Left ventricle myocardium inferior (tissue), 1 donor: Measurements from ENCODE around the gene PARD3. TPM values are rescaled to one million over a fixed set of nuclear protein-coding genes. Genes with fewer than 3 reads are reported as not detected.

Experiments
- DNase-seq: peaks from one replicate; pipeline ENCODE4 v3.0.0-alpha.2; 2020
- H3K27ac ChIP-seq: fragments of 200-600 bp; replicated peaks from 2 replicates; pipeline ENCODE4 v1.8.0; 2021
- H3K27me3 ChIP-seq: fragments of 200-600 bp; 2 replicates; pipeline ENCODE4 v1.8.0; 2021; ENCODE audit warnings: low read depth
- H3K36me3 ChIP-seq: fragments of 200-600 bp; 2 replicates; pipeline ENCODE4 v1.8.0; 2021
- H3K4me1 ChIP-seq: fragments of 200-600 bp; 2 replicates; pipeline ENCODE4 v1.8.0; 2021
- H3K4me3 ChIP-seq: fragments of 200-600 bp; 2 replicates; pipeline ENCODE4 v1.8.0; 2021; ENCODE audit warnings: mild to moderate bottlenecking, moderate library complexity
- H3K9me3 ChIP-seq: fragments of 200-600 bp; replicated peaks from 2 replicates; pipeline ENCODE4 v1.8.0; 2021
- CTCF ChIP-seq: fragments of 200-600 bp; IDR thresholded peaks from 2 replicates; pipeline ENCODE4 v1.8.0; 2021; ENCODE audit warnings: antibody characterized with exemption, mild to moderate bottlenecking, borderline replicate concordance
- intact Hi-C: fragments of 100-400 bp; cut with micrococcal nuclease; formaldehyde crosslinking; loops from one replicate; pipeline ENCODE4 v1.11.0; 2022
- total RNA-seq: library from RNA; stranded (reverse); fragmentation: NEBNext Ultra II Directional; extraction: Animal tissue kit (Norgen Biotek cat#: 25700); gene quantifications from one replicate; pipeline ENCODE4 v1.2.1, GENCODE V29; 2021
- donor health status: DM: no; HTN: yes; CAD: no; lungs with severe emphysema.

PARD3 gene
- total RNA-seq, 1 donor from 2014 or later: 29.6 TPM

GRCh38 chr10:34549001-34549400 is 266.1 kb downstream of the PARD3 start:
- Histone ChIP-seq H3K9me3 (no peaks in the 10 kb centered on the region), H3K4me1 (peaks cover 24% of the 10 kb centered on the region), H3K4me3 (no peak overlapping the region), H3K27me3 (no peaks in the 10 kb centered on the region), H3K27ac (no peak overlapping the region), H3K36me3 (no peaks in the 10 kb centered on the region)
- intact Hi-C loops: no loop called here
- no peak for DNase-seq
- TF ChIP-seq CTCF: no peak

- no peak overlapping the region for H3K4me3 ChIP-seq
- peaks cover 24% of the 10 kb centered on the region for H3K4me1 ChIP-seq
- intact Hi-C loops: no loop called here
These were observed 266.6 kb downstream of the PARD3 start for GRCh38 chr10:34548466-34548865.

GRCh38 chr10:34547695-34548094 is 267.4 kb downstream of the PARD3 start:
- Histone ChIP-seq H3K27me3 (no peaks in the 10 kb centered on the region), H3K4me1 (peaks cover 24% of the 10 kb centered on the region), H3K9me3 (no peaks in the 10 kb centered on the region), H3K4me3 (no peak overlapping the region), H3K27ac (no peak overlapping the region), H3K36me3 (no peaks in the 10 kb centered on the region)
- intact Hi-C loops: no loop called here
- no peak for TF ChIP-seq CTCF
- no peak for DNase-seq

More at GRCh38 chr10:34548466-34548865, 266.6 kb downstream of the PARD3 start:
- no peak for TF ChIP-seq CTCF
- H3K27me3 ChIP-seq: no peaks in the 10 kb centered on the region
- no peaks in the 10 kb centered on the region for H3K36me3 ChIP-seq
- H3K27ac ChIP-seq: no peak overlapping the region
- no peak for DNase-seq
- no peaks in the 10 kb centered on the region for H3K9me3 ChIP-seq

GRCh38 chr10:34547291-34547690 is 267.8 kb downstream of the PARD3 start:
- DNase-seq: no peak
- H3K4me3 ChIP-seq: no peak overlapping the region
- intact Hi-C loops: no loop called here

GRCh38 chr10:34544400-34544799 is 270.7 kb downstream of the PARD3 start:
- H3K4me1 ChIP-seq: peaks cover 23% of the 10 kb centered on the region
- no peaks in the 10 kb centered on the region for H3K27me3 ChIP-seq
- H3K9me3 ChIP-seq: no peaks in the 10 kb centered on the region
- no peak overlapping the region for H3K27ac ChIP-seq
- DNase-seq: no peak
- no peak for TF ChIP-seq CTCF
- H3K36me3 ChIP-seq: no peaks in the 10 kb centered on the region
- H3K4me3 ChIP-seq: no peak overlapping the region
- intact Hi-C loops: no loop called here

More at GRCh38 chr10:34547291-34547690, 267.8 kb downstream of the PARD3 start:
- Histone ChIP-seq H3K36me3 (no peaks in the 10 kb centered on the region), H3K4me1 (peaks cover 24% of the 10 kb centered on the region), H3K9me3 (no peaks in the 10 kb centered on the region), H3K27me3 (no peaks in the 10 kb centered on the region), H3K27ac (no peak overlapping the region)
- no peak for TF ChIP-seq CTCF

GRCh38 chr10:34543716-34544115 is 271.4 kb downstream of the PARD3 start:
- TF ChIP-seq CTCF: no peak
- Histone ChIP-seq H3K4me1 (peaks cover 28% of the 10 kb centered on the region), H3K4me3 (no peak overlapping the region), H3K27ac (no peak overlapping the region), H3K27me3 (no peaks in the 10 kb centered on the region), H3K9me3 (no peaks in the 10 kb centered on the region), H3K36me3 (no peaks in the 10 kb centered on the region)
- intact Hi-C loops: no loop called here
- DNase-seq: no peak
